Measurements from ENCODE around the gene TTLL10. TPM values are rescaled to one million over a fixed set of nuclear protein-coding genes. Genes with fewer than 3 reads are reported as not detected.

The TTLL10 gene
- total and polyA plus RNA-seq, 5 donors from 2014 or later: not detected

DNA sequence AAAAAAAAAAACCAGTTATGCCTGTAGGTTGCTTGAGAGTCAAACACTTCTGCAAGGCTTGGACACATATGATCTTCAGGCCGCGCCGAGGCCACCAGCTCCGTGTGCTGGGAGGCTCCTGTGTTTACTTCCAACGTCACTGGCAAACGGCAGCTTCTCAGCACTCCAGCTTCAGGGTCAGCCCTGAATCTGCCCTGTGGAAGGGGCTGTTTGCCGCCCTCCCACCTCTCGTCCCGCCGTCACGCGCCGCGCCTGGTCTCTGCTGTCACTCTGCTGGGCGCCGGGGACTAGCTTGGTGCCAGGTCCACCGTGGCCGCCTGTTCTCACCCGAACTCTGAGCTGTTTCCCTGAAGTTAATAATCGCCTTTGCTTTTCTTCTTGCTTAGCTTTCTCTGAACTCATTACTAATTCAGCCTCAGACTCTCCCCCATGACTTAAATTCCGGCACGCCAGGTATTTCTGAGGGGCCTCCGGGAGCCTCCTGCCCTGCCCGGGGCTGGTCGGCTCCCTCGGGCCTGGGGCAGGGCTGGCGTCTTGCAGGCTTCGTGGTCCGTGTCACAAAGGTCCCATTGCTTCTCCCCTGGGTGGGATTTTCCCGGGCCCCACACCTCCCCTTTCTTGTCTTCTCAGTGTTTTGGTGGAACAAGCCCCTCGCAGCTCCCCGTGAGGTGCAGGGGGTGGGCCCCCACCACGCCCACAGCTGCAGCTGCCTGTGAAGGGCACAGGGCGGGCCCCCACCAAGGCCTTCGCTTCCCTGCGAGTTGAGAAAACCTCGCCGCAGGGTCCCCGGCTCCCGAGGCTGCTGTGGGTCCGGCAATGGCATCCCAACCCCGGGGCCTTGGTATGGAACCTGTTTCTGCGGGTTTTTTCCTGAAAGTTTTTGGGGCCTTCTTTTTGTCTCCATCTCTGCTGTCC is 43.2 kb upstream of the TTLL10 start:
- no peak for DNase-seq
- H3K27me3 ChIP-seq (ENCODE audit: control insufficient read depth, insufficient read depth, low read length): no peaks in the 10 kb centered on the region
- H3K27me3 Mint-ChIP-seq: no peaks in the 10 kb centered on the region
- H3K4me3 Mint-ChIP-seq: no peak overlapping the region
- peaks cover 0 to 2% (median 0%) of the 10 kb centered on the region in 4 donors for H3K4me1 Mint-ChIP-seq
- H3K4me1 ChIP-seq (ENCODE audit: control insufficient read depth, insufficient read depth, low read length, poor library complexity, severe bottlenecking): no peaks in the 10 kb centered on the region
- ATAC-seq (ENCODE audit: low read depth in 2 of 2): no peak
- no peak overlapping the region for H3K4me3 ChIP-seq (ENCODE audit: low read depth, low read length)
- H3K27ac ChIP-seq (ENCODE audit: insufficient read depth, low read length, poor library complexity, severe bottlenecking): no peak overlapping the region
- no peak overlapping the region for H3K27ac Mint-ChIP-seq
- no peaks in the 10 kb centered on the region for H3K9me3 Mint-ChIP-seq
- no peaks in the 10 kb centered on the region for H3K36me3 ChIP-seq (ENCODE audit: control insufficient read depth, insufficient read depth, low read length)
- no peaks in the 10 kb centered on the region for H3K36me3 Mint-ChIP-seq
- no peaks in the 10 kb centered on the region for H3K9me3 ChIP-seq (ENCODE audit: control insufficient read depth in 2 of 2, low read length in 2 of 2)

- Histone ChIP-seq H3K27me3 (ENCODE audit: control insufficient read depth, insufficient read depth, low read length) (no peaks in the 10 kb centered on the region), H3K36me3 (ENCODE audit: control insufficient read depth, insufficient read depth, low read length) (no peaks in the 10 kb centered on the region), H3K4me3 (ENCODE audit: low read depth, low read length) (no peak overlapping the region), H3K27ac (ENCODE audit: insufficient read depth, low read length, poor library complexity, severe bottlenecking) (no peak overlapping the region), H3K9me3 (ENCODE audit: control insufficient read depth in 2 of 2, low read length in 2 of 2) (no peaks in the 10 kb centered on the region), H3K4me1 (ENCODE audit: control insufficient read depth, insufficient read depth, low read length, poor library complexity, severe bottlenecking) (peaks cover 12% of the 10 kb centered on the region)
- H3K27ac Mint-ChIP-seq: no peak overlapping the region
- H3K4me3 Mint-ChIP-seq: no peak overlapping the region
- DNase-seq: no peak
- H3K4me1 Mint-ChIP-seq: peaks cover 0 to 7% (median 3%) of the 10 kb centered on the region in 4 donors
- no peak for ATAC-seq (ENCODE audit: low read depth in 2 of 2)
- no peaks in the 10 kb centered on the region for H3K27me3 Mint-ChIP-seq
- peaks cover 0 to 2% (median 0%) of the 10 kb centered on the region in 7 donors for H3K9me3 Mint-ChIP-seq
- no peaks in the 10 kb centered on the region for H3K36me3 Mint-ChIP-seq
Measured at GRCh38 chr1:1132042-1132950, 41.4 kb upstream of the TTLL10 start.

DNA sequence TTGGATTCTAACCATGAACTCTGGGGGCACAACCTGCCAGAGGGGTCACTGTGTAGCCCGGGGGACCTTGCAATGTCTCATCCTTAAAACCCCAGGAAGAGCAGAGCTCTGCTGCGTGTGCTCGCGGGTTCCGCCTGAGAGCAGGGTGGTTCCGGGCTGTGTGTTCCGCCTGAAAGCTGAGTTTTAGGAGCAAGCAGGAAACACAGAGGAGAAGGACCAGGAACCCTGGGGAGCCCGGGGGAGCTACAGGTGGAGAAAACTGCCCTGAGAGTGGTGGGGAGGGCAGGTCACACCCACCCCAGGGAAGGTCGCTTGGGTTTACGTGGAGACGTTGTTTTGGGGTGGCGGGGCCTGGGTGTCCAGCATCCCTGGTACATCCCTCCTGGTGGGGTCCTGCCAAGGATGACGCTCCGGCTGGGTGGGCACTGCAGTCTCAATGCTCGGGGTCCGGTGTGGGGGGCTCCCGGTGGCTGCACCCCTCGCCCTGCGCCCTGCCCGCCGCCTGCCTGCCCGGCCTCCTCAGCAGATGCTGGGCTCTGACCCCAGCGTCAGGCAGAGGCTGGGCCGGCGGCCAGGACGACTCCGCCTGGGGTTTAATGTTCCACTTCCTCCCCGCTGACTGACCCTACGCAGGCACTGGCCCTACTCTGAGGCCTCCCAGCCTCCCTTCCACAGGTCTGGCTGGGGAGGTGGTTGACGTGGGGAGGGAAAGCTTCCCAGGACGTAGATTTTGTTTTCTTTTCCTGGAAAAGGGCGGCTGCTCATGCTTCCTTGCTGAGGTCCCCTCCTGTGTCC is 40.5 kb upstream of the TTLL10 start:
- Histone ChIP-seq H3K27me3 (ENCODE audit: control insufficient read depth, insufficient read depth, low read length) (no peaks in the 10 kb centered on the region), H3K4me3 (ENCODE audit: low read depth, low read length) (no peak overlapping the region), H3K4me1 (ENCODE audit: control insufficient read depth, insufficient read depth, low read length, poor library complexity, severe bottlenecking) (peaks cover 20% of the 10 kb centered on the region), H3K9me3 (ENCODE audit: control insufficient read depth in 2 of 2, low read length in 2 of 2) (no peaks in the 10 kb centered on the region), H3K36me3 (ENCODE audit: control insufficient read depth, insufficient read depth, low read length) (no peaks in the 10 kb centered on the region), H3K27ac (ENCODE audit: insufficient read depth, low read length, poor library complexity, severe bottlenecking) (no peak overlapping the region)
- H3K4me3 Mint-ChIP-seq: no peak overlapping the region
- no peaks in the 10 kb centered on the region for H3K27me3 Mint-ChIP-seq
- H3K9me3 Mint-ChIP-seq: peaks cover 0 to 2% (median 0%) of the 10 kb centered on the region in 7 donors
- H3K36me3 Mint-ChIP-seq: no peaks in the 10 kb centered on the region
- H3K4me1 Mint-ChIP-seq: peaks cover 0 to 13% (median 6%) of the 10 kb centered on the region in 4 donors
- no peak for DNase-seq
- ATAC-seq (ENCODE audit: low read depth in 2 of 2): no peak
- peak overlapping the region in 1 of 3 donors; percentile 85 for H3K27ac Mint-ChIP-seq

GRCh38 chr1:1134300-1134970 is 39.2 kb upstream of the TTLL10 start:
- peaks cover 0 to 17% (median 7%) of the 10 kb centered on the region in 4 donors for H3K4me1 Mint-ChIP-seq
- ATAC-seq (ENCODE audit: low read depth in 2 of 2): no peak
- H3K4me3 Mint-ChIP-seq: peak overlapping the region in 1 of 4 donors; percentile 47
- DNase-seq: no peak
- H3K27me3 Mint-ChIP-seq: no peaks in the 10 kb centered on the region
- Histone ChIP-seq H3K4me1 (ENCODE audit: control insufficient read depth, insufficient read depth, low read length, poor library complexity, severe bottlenecking) (peaks cover 23% of the 10 kb centered on the region), H3K36me3 (ENCODE audit: control insufficient read depth, insufficient read depth, low read length) (no peaks in the 10 kb centered on the region), H3K4me3 (ENCODE audit: low read depth, low read length) (no peak overlapping the region), H3K27me3 (ENCODE audit: control insufficient read depth, insufficient read depth, low read length) (no peaks in the 10 kb centered on the region), H3K9me3 (ENCODE audit: control insufficient read depth in 2 of 2, low read length in 2 of 2) (no peaks in the 10 kb centered on the region), H3K27ac (ENCODE audit: insufficient read depth, low read length, poor library complexity, severe bottlenecking) (no peak overlapping the region)
- no peak overlapping the region for H3K27ac Mint-ChIP-seq
- no peaks in the 10 kb centered on the region for H3K36me3 Mint-ChIP-seq
- peaks cover 0 to 2% (median 0%) of the 10 kb centered on the region in 7 donors for H3K9me3 Mint-ChIP-seq

- H3K27me3 Mint-ChIP-seq: no peaks in the 10 kb centered on the region
Measured at GRCh38 chr1:1135339-1136136, 38.1 kb upstream of the TTLL10 start.

DNA sequence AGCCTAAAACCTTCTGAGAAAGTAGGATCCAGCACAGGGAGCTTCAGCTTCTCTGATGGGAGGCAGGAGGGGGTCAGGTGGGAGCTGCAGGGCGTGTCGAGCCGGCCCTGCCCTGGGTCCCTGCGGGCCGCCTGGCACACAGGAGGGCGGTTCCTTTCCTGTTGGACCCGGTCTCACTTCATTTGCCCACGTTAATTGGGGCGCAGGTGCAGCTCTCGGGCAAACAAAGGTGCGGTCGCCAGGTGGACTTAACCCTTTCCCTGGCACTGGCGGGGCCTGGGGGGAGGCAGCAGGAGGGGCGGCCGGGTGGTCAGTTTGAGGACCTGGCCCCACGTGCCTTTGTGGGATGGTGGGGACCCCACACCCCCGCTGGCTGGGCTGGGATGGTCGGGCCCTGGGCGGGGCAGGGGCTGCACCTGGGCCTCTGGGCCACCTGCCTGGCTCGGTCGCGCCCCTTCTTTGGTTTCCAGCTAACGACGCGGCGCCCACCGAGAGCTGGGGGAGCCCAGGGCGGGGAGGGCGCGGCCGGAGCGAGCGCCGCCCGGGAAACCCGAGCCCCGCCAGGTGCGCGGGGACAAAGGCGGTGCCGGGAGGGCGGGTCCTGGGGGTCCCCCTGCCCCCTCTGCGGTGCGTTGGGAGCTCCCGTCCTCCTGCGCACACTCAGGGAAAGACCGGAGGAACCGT is 37.0 kb upstream of the TTLL10 start:
- H3K27ac Mint-ChIP-seq: peak overlapping the region in 1 of 3 donors; percentile 94
- H3K4me3 Mint-ChIP-seq: peak overlapping the region in 2 of 4 donors; percentile 56 to 58

More at GRCh38 chr1:1135339-1136136, 38.1 kb upstream of the TTLL10 start:
- no peak for ATAC-seq (ENCODE audit: low read depth in 2 of 2)
- Mint-ChIP-seq H3K4me3 (peak overlapping the region; percentile 8 to 81 (median 44)), H3K27ac (no peak overlapping the region), H3K36me3 (no peaks in the 10 kb centered on the region), H3K4me1 (peaks cover 0 to 17% (median 7%) of the 10 kb centered on the region in 4 donors), H3K9me3 (peaks cover 0 to 2% (median 0%) of the 10 kb centered on the region in 7 donors)
- Histone ChIP-seq H3K4me3 (ENCODE audit: low read depth, low read length) (no peak overlapping the region), H3K27ac (ENCODE audit: insufficient read depth, low read length, poor library complexity, severe bottlenecking) (no peak overlapping the region), H3K27me3 (ENCODE audit: control insufficient read depth, insufficient read depth, low read length) (no peaks in the 10 kb centered on the region), H3K4me1 (ENCODE audit: control insufficient read depth, insufficient read depth, low read length, poor library complexity, severe bottlenecking) (peaks cover 23% of the 10 kb centered on the region), H3K36me3 (ENCODE audit: control insufficient read depth, insufficient read depth, low read length) (no peaks in the 10 kb centered on the region), H3K9me3 (ENCODE audit: control insufficient read depth in 2 of 2, low read length in 2 of 2) (no peaks in the 10 kb centered on the region)
- no peak for DNase-seq

More for the DNA sequence above, 37.0 kb upstream of the TTLL10 start:
- H3K27me3 Mint-ChIP-seq: no peaks in the 10 kb centered on the region
- ATAC-seq (ENCODE audit: low read depth in 2 of 2): peak in 1 of 2 donors; percentile 12
- no peaks in the 10 kb centered on the region for H3K27me3 ChIP-seq (ENCODE audit: control insufficient read depth, insufficient read depth, low read length)
- DNase-seq: no peak
- H3K4me3 ChIP-seq (ENCODE audit: low read depth, low read length): no peak overlapping the region
- H3K36me3 Mint-ChIP-seq: no peaks in the 10 kb centered on the region
- H3K4me1 ChIP-seq (ENCODE audit: control insufficient read depth, insufficient read depth, low read length, poor library complexity, severe bottlenecking): peaks cover 23% of the 10 kb centered on the region
- H3K9me3 Mint-ChIP-seq: peaks cover 0 to 2% (median 0%) of the 10 kb centered on the region in 7 donors
- no peaks in the 10 kb centered on the region for H3K9me3 ChIP-seq (ENCODE audit: control insufficient read depth in 2 of 2, low read length in 2 of 2)
- no peaks in the 10 kb centered on the region for H3K36me3 ChIP-seq (ENCODE audit: control insufficient read depth, insufficient read depth, low read length)
- peaks cover 0 to 17% (median 7%) of the 10 kb centered on the region in 4 donors for H3K4me1 Mint-ChIP-seq
- peak overlapping the region; percentile 61 for H3K27ac ChIP-seq (ENCODE audit: insufficient read depth, low read length, poor library complexity, severe bottlenecking)
